Glomerular endothelial cell (primary cell): ENCODE results near the gene RTCA. TPM values are rescaled to one million over a fixed set of nuclear protein-coding genes. Genes with fewer than 3 reads are reported as not detected.
A peak's percentile ranks its signal among the peaks of the same experiment; 100 is the strongest.
"Not testable (repeated sequence)": the region's sequence is repeated elsewhere in the genome, so short reads cannot be mapped to it uniquely, and the experiment has no call there.

ENCODE experiments used
- DNase-seq: peaks from one replicate; pipeline ENCODE4 v3.0.0-alpha.2; 2011; ENCODE audit warnings: low read depth, low spot score; ENCODE audit errors: extremely low read depth
- total RNA-seq: library from RNA; depleted of rRNA; stranded (reverse); fragments of >200 nt; gene quantifications from 2 replicates; pipeline ENCODE4 v1.2.3, GENCODE V29; 2015

The RTCA gene
- total RNA-seq = 28.4 and 35.1 TPM in 2 replicates

GRCh38 chr1:100265931-100266740 is at the start of gene RTCA:
Gene RTCA, plus strand, starts transcription at chr1:100266216. Its CDS starts 160 bp downstream, at chr1:100266376.
- DNase-seq = peak; percentile 81

GRCh38 chr1:100217834-100218233 is 48.2 kb upstream of the RTCA start:
- DNase-seq = no peak

DNA sequence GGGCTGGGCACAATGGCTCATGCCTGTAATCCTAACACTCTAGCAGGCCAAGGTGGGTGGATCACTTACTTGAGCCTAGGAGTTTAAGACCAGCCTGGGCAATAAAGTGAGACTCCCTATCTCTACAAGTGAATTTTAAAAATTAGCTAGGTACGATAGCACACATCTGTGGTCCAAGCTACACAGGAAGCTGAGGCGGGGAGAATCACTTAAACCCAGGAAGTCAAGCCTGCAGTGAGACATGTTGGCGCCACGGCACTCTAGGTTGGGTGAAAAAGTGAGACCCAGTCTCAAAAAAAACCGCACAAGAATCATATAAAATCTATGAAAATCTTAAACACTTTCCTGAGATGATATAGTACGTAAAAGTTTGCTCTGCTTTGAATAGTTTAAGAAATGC is 46.6 kb upstream of the RTCA start:
- DNase-seq = no peak

GRCh38 chr1:100219883-100220282 is 46.1 kb upstream of the RTCA start:
- DNase-seq = no peak

GRCh38 chr1:100222428-100222827 is 43.6 kb upstream of the RTCA start:
- DNase-seq = no peak

- no peak for DNase-seq
Measured at GRCh38 chr1:100229681-100230443, 36.2 kb upstream of the RTCA start.

- DNase-seq = no peak
Measured at GRCh38 chr1:100230765-100231164, 35.3 kb upstream of the RTCA start.

- no peak for DNase-seq
Measured at GRCh38 chr1:100231721-100232120, 34.3 kb upstream of the RTCA start.

- DNase-seq = no peak
Measured at GRCh38 chr1:100232156-100232555, 33.9 kb upstream of the RTCA start.

DNA sequence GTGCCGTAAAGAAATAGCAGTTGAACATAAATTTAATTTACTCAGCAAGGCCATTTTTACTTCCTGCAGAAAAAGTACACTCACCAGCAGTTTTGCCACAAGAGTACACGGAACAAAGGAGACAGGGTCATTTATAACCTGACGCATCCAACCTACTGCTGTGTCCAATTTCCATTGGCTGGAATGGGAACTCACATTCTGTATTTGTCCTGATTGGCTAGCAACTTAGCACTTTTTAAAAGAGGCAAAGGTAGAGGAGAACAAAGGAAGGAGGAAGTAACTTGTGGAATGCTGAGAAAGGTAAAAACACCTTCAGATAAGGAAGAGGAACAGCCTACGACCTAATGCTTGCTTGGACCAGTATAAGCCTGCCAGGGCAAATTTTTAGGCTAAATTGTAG is 32.5 kb upstream of the RTCA start:
- not testable (repeated sequence) for DNase-seq

DNA sequence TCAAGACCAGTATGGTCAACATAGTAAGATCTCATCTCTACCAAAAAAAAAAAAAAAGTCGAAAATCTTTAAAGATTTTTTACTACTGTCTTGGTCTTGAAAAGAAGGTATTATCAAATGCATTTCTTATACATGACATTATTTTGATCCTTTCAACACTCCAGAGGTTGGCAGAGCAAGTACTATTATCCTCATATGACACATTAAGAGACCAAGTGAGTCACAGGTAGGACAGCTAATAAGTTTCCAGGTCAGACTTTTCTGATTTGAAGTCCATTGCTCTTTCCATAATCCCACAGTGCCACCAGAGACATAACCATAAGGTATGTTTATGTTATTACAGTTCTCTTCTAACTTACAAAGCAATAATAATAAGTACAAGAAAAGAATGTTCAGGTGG is 31.6 kb upstream of the RTCA start:
- DNase-seq = no peak

DNA sequence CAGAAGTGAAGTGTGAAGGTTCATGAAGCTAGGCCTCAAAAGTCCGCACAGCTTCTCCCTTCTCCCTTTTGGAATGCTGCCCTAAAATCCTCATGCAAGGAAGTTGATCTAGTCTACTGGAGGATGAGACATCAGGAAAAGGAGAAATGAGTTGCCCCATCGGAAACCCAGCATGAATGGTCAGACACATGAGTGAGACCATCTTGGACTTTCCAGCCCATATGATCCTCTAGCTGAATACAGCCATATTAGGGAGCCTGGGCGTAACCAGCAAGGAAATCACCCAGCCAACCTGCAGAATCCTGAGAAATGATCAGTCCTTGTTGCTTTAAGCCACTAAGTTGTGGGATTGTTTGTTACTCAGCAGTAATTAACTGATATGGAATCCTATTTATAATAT is 28.9 kb upstream of the RTCA start:
- DNase-seq = no peak

GRCh38 chr1:100239961-100240360 is 26.1 kb upstream of the RTCA start:
- DNase-seq = no peak

GRCh38 chr1:100240631-100241030 is 25.4 kb upstream of the RTCA start:
- no peak for DNase-seq

DNA sequence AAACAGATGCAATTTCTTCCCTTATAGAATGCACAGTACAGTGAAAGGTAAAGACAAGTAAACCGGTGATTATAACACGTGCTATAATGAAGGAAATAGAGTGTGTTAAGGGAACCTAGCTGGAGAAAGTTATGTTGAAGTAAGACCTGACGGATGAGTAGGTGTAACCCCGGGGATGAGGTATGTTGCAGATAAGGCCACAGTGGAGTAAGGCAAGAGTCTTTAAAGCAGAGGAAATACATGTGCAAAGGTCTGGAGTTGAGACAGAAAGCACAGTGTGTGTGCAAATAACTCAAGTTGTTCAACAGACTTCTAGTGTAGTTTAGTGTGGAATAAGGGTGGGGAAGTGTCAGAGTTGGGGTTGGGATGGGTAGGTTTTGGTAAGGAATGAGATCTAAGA is 19.3 kb upstream of the RTCA start:
- no peak for DNase-seq

- no peak for DNase-seq
Measured at GRCh38 chr1:100249155-100249536, 16.9 kb upstream of the RTCA start.

DNA sequence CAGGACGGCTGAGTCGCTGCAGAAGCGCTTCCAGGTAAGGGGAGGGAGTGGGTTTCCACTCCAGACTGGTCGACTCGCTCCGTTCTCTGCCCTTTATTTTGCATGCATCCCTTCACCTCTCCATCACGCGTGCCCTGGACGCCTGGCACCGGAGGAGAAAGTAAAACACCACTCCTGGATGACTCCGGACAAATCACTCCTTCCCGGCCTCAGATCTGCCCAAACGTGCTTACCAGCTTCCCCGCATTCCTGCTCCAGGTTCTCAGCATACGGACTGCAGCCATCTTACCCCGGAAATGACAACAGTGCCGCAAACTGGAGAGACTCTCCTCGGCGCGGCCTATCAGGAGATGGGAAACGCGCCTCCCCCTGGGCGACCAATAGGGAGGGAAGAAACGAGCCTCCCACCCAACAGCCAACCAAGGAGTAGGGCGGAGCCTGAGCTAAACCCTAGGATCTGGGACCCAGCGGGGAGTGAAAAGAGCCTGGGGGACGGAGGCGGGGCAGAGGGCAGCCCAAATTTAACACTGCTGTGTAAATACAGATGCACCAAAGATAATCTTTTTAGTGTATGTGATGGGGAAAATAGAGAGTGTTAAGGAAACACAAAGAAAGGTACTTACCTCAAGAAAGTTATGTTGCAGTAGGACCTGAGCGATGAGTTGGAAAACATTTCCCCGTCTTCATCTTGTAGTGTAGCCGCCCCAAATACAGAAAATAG is 16.3 kb upstream of the RTCA start, which contains the start of gene DBT:
DBT (minus strand) TSS at position 298 of the 721 bp plus-strand sequence; CDS start at position 284, 14 bp downstream.
- peak; percentile 77 for DNase-seq

DNA sequence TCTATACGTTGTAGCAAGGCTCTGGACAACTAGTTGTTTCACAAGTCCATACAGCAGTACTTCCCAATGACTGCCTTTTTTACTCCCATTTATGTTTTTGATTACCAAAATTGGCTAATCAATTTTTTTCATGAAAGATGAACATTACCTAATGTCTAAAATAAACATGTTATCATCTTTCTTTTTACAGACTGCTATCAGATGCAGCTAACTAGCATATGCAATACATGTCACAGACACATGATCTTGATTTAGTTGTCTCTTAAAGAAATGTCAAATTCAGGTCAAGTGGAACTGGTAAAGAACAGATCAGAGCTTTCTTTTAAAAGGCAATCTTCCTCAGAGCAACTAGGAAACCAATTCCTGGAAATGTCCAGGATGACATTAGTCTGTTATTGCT is 15.8 kb upstream of the RTCA start:
- no peak for DNase-seq

DNA sequence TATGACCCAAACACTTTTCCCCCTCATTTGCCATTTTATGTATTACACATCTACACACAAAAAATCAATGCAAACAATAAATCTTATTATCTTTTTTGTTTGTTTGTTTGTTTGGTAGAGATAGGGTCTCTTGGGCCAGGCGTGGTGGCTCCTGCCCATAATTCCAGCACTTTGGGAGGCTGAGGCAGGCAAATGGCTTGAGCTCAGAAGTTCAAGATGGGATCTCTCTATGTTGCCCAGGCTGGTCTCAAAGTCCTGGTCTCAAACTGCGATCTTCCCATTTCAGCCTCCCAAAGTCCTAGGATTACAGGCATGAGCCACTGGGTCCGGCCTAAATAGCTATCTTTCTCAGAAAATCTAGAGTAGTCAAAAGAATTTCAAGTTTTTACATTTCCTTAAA is 15.2 kb upstream of the RTCA start:
- no peak for DNase-seq

- DNase-seq = no peak
Measured at GRCh38 chr1:100252901-100253300, 13.1 kb upstream of the RTCA start.

- no peak for DNase-seq
Measured at GRCh38 chr1:100253552-100253951, 12.5 kb upstream of the RTCA start.
